Panc1 (cell line): ENCODE data around the gene UGT2B10. TPM values are rescaled to one million over a fixed set of nuclear protein-coding genes. Genes with fewer than 3 reads are reported as not detected.
"Not testable (repeated sequence)": the region's sequence is repeated elsewhere in the genome, so short reads cannot be mapped to it uniquely, and the experiment has no call there.

Experiments
- ATAC-seq: fragments of 200-7000 bp; cut with Tn5 transposase; 2 replicates; pipeline ENCODE4 v1.9.1; 2020; ENCODE audit warnings: mild to moderate bottlenecking, moderate library complexity
- BruUV-seq: library from RNA; stranded (reverse); fragments of 400-500 nt; replicated peaks from 2 replicates; lab custom pipeline; 2021; lab: Mats Ljungman, UMichigan
- CTCF ChIA-PET: fragments of 300-600 bp; sonication (Branson Sonifier 250); formaldehyde crosslinking; loops from one replicate; lab custom pipeline; 2022; ENCODE audit warnings: antibody characterized with exemption; lab: Charles Lee
- POLR2A ChIA-PET: fragments of 300-600 bp; sonication (Branson Sonifier 250); formaldehyde crosslinking; loops from one replicate; lab custom pipeline; 2022; ENCODE audit warnings: antibody characterized with exemption; lab: Charles Lee
- DNase-seq: peaks from one replicate; pipeline ENCODE4 v3.0.0-alpha.2; 2010; ENCODE audit warnings: low read depth, low spot score
- H3K27ac ChIP-seq: 2 replicates; pipeline ENCODE4 v1.5.1; 2011; ENCODE audit warnings: mild to moderate bottlenecking, low read length, inconsistent platforms
- H3K27me3 ChIP-seq: fragments of 200-500 bp; sonication (Bioruptor generic); 2 replicates; pipeline ENCODE4 v1.6.0; 2014; ENCODE audit warnings: low read length, inconsistent platforms; ENCODE audit not compliant: control insufficient read depth, insufficient read depth
- H3K36me3 ChIP-seq: fragments of 200-500 bp; sonication (Bioruptor generic); 2 replicates; pipeline ENCODE4 v1.5.1; 2014; ENCODE audit warnings: inconsistent platforms, mild to moderate bottlenecking, low read length, moderate library complexity; ENCODE audit not compliant: control insufficient read depth, insufficient read depth
- H3K4me1 ChIP-seq: 2 replicates; pipeline ENCODE4 v1.5.1; 2011; ENCODE audit warnings: inconsistent platforms, mild to moderate bottlenecking, low read length, moderate library complexity; ENCODE audit not compliant: control insufficient read depth, insufficient read depth
- H3K4me3 ChIP-seq, 2 experiments: 2 replicates each; pipeline ENCODE4 v1.5.1; 2011 to 2012; ENCODE audit warnings: low read depth in 2 of 2, low read length in 2 of 2, mild to moderate bottlenecking in 2 of 2, inconsistent platforms in 1 of 2, moderate library complexity in 1 of 2
- H3K9me3 ChIP-seq: fragments of 200-500 bp; sonication (Bioruptor generic); 2 replicates; pipeline ENCODE4 v1.5.1; 2014; ENCODE audit warnings: low read depth, mild to moderate bottlenecking, inconsistent platforms, low read length, moderate library complexity; ENCODE audit not compliant: control insufficient read depth, insufficient read depth
- POLR2AphosphoS5 ChIP-seq: IDR thresholded peaks from 2 replicates; pipeline ENCODE4 v1.6.1; 2012; ENCODE audit warnings: mild to moderate bottlenecking, low read depth, low read length, moderate library complexity
- SIN3A ChIP-seq: IDR thresholded peaks from 2 replicates; pipeline ENCODE4 v1.6.1; 2012; ENCODE audit warnings: low read depth, mild to moderate bottlenecking, low read length, moderate library complexity, borderline replicate concordance; ENCODE audit not compliant: insufficient read depth
- TCF7L2 ChIP-seq: IDR thresholded peaks from 2 replicates; pipeline ENCODE4 v1.6.1; 2011; ENCODE audit warnings: mild to moderate bottlenecking, low read depth, low read length, inconsistent platforms
- in situ Hi-C: cut with HindIII; loops from 2 replicates; pipeline ENCODE4 v1.10.0; 2016; ENCODE audit warnings: low sequenced_read_pairs, low pct_unique_long_range_greater_than_20kb
- intact Hi-C: fragments of 100-400 bp; cut with micrococcal nuclease; formaldehyde crosslinking; loops from one replicate; pipeline ENCODE4 v1.10.0; 2022; ENCODE audit not compliant: unreplicated experiment
- total RNA-seq: library from RNA; stranded (reverse); gene quantifications from one replicate; pipeline ENCODE4 v1.2.1, GENCODE V29; 2021; ENCODE audit not compliant: unreplicated experiment
- TF ChIP-seq, protein P1 (sequence below): fragments of 450-650 bp; IDR thresholded peaks from 2 replicates; pipeline ENCODE4 v1.5.1; 2017; ENCODE audit warnings: mild to moderate bottlenecking
- TF ChIP-seq, protein P2 (sequence below), 2 experiments: IDR thresholded peaks; 2 replicates each; pipeline ENCODE4 v1.6.1; 2011 to 2012; ENCODE audit warnings: low read depth in 2 of 2, control low read depth in 1 of 2, low read length in 1 of 2, mild to moderate bottlenecking in 1 of 2, moderate library complexity in 1 of 2; ENCODE audit not compliant: insufficient read depth in 1 of 2

The UGT2B10 gene
- total RNA-seq, 1 experiment from 2014 or later = not detected

DNA sequence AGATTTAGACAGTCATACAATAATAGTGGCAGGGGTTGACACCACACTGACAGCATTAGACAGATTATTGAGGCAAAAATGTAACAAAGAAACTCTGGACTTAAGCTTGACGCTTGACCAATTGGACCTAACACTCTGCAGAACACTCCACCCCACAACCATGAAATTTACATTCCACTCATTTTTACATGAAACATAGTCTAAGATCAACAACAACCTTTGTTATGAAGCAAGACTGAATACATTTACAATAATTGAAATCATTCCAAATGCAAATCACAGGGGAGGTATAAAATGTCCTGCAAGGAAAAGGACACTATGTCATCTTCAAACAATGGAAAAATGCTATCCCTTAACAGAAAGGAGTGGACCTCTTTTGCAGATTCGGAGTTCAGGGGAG is 4.9 kb upstream of the UGT2B10 start:
- Histone ChIP-seq H3K36me3 (no peaks in the 10 kb centered on the region), H3K4me3 (no peak overlapping the region), H3K4me1 (no peaks in the 10 kb centered on the region), H3K27ac (no peak overlapping the region), H3K27me3 (no peaks in the 10 kb centered on the region), H3K9me3 (no peaks in the 10 kb centered on the region)
- DNase-seq (no peak), ATAC-seq (no peak)
- no TSS peak for BruUV-seq
- no peak for TF ChIP-seq POLR2AphosphoS5
- TF ChIP-seq, protein P1, sequence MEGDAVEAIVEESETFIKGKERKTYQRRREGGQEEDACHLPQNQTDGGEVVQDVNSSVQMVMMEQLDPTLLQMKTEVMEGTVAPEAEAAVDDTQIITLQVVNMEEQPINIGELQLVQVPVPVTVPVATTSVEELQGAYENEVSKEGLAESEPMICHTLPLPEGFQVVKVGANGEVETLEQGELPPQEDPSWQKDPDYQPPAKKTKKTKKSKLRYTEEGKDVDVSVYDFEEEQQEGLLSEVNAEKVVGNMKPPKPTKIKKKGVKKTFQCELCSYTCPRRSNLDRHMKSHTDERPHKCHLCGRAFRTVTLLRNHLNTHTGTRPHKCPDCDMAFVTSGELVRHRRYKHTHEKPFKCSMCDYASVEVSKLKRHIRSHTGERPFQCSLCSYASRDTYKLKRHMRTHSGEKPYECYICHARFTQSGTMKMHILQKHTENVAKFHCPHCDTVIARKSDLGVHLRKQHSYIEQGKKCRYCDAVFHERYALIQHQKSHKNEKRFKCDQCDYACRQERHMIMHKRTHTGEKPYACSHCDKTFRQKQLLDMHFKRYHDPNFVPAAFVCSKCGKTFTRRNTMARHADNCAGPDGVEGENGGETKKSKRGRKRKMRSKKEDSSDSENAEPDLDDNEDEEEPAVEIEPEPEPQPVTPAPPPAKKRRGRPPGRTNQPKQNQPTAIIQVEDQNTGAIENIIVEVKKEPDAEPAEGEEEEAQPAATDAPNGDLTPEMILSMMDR = no peak
- TF ChIP-seq, protein P2, sequence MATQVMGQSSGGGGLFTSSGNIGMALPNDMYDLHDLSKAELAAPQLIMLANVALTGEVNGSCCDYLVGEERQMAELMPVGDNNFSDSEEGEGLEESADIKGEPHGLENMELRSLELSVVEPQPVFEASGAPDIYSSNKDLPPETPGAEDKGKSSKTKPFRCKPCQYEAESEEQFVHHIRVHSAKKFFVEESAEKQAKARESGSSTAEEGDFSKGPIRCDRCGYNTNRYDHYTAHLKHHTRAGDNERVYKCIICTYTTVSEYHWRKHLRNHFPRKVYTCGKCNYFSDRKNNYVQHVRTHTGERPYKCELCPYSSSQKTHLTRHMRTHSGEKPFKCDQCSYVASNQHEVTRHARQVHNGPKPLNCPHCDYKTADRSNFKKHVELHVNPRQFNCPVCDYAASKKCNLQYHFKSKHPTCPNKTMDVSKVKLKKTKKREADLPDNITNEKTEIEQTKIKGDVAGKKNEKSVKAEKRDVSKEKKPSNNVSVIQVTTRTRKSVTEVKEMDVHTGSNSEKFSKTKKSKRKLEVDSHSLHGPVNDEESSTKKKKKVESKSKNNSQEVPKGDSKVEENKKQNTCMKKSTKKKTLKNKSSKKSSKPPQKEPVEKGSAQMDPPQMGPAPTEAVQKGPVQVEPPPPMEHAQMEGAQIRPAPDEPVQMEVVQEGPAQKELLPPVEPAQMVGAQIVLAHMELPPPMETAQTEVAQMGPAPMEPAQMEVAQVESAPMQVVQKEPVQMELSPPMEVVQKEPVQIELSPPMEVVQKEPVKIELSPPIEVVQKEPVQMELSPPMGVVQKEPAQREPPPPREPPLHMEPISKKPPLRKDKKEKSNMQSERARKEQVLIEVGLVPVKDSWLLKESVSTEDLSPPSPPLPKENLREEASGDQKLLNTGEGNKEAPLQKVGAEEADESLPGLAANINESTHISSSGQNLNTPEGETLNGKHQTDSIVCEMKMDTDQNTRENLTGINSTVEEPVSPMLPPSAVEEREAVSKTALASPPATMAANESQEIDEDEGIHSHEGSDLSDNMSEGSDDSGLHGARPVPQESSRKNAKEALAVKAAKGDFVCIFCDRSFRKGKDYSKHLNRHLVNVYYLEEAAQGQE (IDR thresholded peaks at IDR 0.05; ENCODE audit: insufficient read depth in 1 of 2, low read depth in 2 of 2, low read length in 1 of 2) = no peak
- no peak for TF ChIP-seq SIN3A
- TF ChIP-seq TCF7L2 = no peak
- in situ Hi-C loops = no loop called here
- CTCF ChIA-PET = no interaction called here
- intact Hi-C loops = no loop called here
- POLR2A ChIA-PET = no interaction called here

DNA sequence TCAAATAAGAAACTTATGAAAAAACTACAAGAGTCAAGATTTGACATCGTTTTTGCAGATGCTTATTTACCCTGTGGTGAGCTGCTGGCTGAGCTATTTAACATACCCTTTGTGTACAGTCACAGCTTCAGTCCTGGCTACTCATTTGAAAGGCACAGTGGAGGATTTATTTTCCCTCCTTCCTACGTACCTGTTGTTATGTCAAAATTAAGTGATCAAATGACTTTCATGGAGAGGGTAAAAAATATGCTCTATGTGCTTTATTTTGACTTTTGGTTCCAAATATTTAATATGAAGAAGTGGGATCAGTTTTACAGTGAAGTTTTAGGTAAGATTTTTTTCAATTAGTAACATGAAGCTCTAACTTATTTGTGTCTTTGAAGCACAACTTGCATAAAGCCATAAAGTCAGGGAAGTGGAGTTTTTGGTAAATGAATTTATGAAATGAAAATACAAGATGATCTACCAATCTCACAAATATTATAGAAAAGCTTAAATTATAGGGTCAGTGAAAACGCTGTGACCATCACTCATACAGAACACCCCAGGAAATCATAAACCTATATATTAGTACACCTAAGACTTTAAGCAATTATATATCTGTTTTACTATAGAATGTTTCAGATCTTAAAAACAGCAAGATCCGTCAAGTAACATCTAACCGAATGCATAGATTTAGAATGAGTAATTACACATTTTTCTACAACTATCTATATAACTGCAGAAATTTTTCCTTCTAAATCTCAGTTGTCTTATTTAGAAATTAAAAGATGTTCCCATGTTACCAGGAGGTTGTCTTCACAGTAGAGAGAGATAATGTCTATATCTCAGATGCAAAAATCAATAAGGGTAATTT is 844 bp downstream of the UGT2B10 start:
- DNase-seq, in situ Hi-C loops, intact Hi-C loops, H3K4me3 ChIP-seq, H3K27me3 ChIP-seq, H3K27ac ChIP-seq, ATAC-seq, H3K36me3 ChIP-seq, CTCF ChIA-PET, H3K4me1 ChIP-seq, H3K9me3 ChIP-seq, BruUV-seq, POLR2A ChIA-PET: not testable (repeated sequence)

DNA sequence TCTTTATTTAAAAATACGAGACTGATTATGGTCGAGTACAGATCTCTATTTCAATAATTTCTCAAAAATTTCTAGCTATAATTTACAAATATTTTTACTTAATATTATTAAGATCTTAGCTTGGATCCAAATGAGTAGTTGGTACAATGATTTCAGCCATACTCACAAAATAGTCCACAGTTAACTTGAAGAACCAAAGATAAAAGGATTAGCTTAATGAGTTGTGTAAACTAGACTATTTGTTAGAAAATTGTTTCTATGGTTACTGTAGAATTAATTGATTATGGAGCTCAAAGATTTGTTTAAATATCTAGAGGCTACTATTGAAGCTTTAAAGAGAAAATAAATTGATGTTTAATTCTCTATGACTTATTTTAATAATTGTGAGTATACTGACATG is 1.6 kb downstream of the UGT2B10 start:
- DNase-seq (no peak), ATAC-seq (no peak)
- CTCF ChIA-PET = no interaction called here
- in situ Hi-C loops (no loop called here), intact Hi-C loops (no loop called here)
- no peak overlapping the region for H3K4me3 ChIP-seq
- H3K27me3 ChIP-seq = no peaks in the 10 kb centered on the region
- no peak overlapping the region for H3K27ac ChIP-seq
- no peaks in the 10 kb centered on the region for H3K4me1 ChIP-seq
- no TSS peak for BruUV-seq
- POLR2A ChIA-PET = no interaction called here
- no peaks in the 10 kb centered on the region for H3K36me3 ChIP-seq
- TF ChIP-seq SIN3A (no peak), POLR2AphosphoS5 (no peak)
- TF ChIP-seq, protein P1 = no peak
- H3K9me3 ChIP-seq = no peaks in the 10 kb centered on the region

DNA sequence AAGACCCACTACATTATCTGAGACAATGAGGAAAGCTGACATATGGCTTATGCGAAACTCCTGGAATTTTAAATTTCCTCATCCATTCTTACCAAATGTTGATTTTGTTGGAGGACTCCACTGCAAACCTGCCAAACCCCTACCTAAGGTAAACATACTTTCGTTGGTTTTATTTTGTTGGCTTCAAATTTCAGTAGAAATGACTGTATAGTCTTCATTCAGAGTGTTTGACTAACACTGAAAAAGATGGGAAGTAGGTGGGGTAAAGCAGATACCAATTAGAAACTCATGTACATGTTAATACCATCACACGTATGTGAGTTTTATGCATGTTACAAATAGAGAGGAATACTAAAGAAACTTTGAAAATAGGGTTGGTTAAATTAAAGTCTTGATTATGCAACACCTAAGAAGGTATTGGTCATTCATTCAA is 2.3 kb downstream of the UGT2B10 start:
- BruUV-seq, POLR2A ChIA-PET, in situ Hi-C loops, ATAC-seq, CTCF ChIA-PET, H3K27me3 ChIP-seq, H3K27ac ChIP-seq, H3K36me3 ChIP-seq, H3K9me3 ChIP-seq, intact Hi-C loops, H3K4me1 ChIP-seq, DNase-seq, H3K4me3 ChIP-seq: not testable (repeated sequence)
